GM13976 (cell line): ENCODE data around the gene PAQR5.

ENCODE experiments used
- DNase-seq: peaks from one replicate; pipeline ENCODE4 v3.0.0; 2012; ENCODE audit warnings: low spot score
- CTCF ChIP-seq: IDR thresholded peaks from 2 replicates; pipeline ENCODE4 v1.5.1; 2012; ENCODE audit warnings: borderline replicate concordance, mild to moderate bottlenecking; ENCODE audit not compliant: insufficient read depth; ENCODE audit errors: extremely low read depth, missing control alignments, control extremely low read depth
- in situ Hi-C: fragments of 300-500 bp; cut with MboI; formaldehyde crosslinking; loops from one replicate; pipeline ENCODE4 v1.12.0; 2022; ENCODE audit warnings: low sequenced_read_pairs, mixed read lengths, inconsistent platforms; ENCODE audit not compliant: unreplicated experiment

Gene PAQR5

GRCh38 chr15:69292826-69293420 lies 5.8 kb upstream of the PAQR5 start:
- DNase-seq, result no peak
- in situ Hi-C loops, result no loop called here
- TF ChIP-seq CTCF, result no peak

GRCh38 chr15:69293741-69294615 lies 4.7 kb upstream of the PAQR5 start:
- in situ Hi-C loops, result no loop called here
- TF ChIP-seq CTCF, result no peak
- no peak for DNase-seq

GRCh38 chr15:69296606-69297005 lies 2.1 kb upstream of the PAQR5 start:
- no peak for TF ChIP-seq CTCF
- DNase-seq, result no peak
- in situ Hi-C loops, result no loop called here

GRCh38 chr15:69297642-69298353 lies 914 bp upstream of the PAQR5 start:
- in situ Hi-C loops, result no loop called here
- TF ChIP-seq CTCF, result no peak
- DNase-seq, result no peak

- in situ Hi-C loops, result no loop called here
- TF ChIP-seq CTCF, result no peak
- no peak for DNase-seq
Measured at GRCh38 chr15:69298354-69298696, 387 bp upstream of the PAQR5 start.

GRCh38 chr15:69299451-69299886 lies 757 bp downstream of the PAQR5 start:
- in situ Hi-C loops, result no loop called here
- TF ChIP-seq CTCF, result no peak
- no peak for DNase-seq
